Stimulated activated CD4-positive, alpha-beta T cell treated with anti-CD3 and anti-CD28 coated beads, Interleukin-15, amount 100 ng/mL, for 24 hours (primary cell): ENCODE measurements around the gene SLC26A6.

Source experiments
- DNase-seq: peaks from one replicate; pipeline ENCODE4 v3.0.0-alpha.2; 2020

The SLC26A6 gene

GRCh38 chr3:48635222-48636021 is at the start of gene SLC26A6:
Gene SLC26A6, minus strand, starts transcription at chr3:48635461. Its CDS starts 68 bp downstream, at chr3:48635393.
- peak; percentile 97 for DNase-seq

GRCh38 chr3:48684480-48685143 is 49.4 kb upstream of the SLC26A6 start:
- DNase-seq, result no peak

- DNase-seq, result no peak
Measured at GRCh38 chr3:48684054-48684349, 48.7 kb upstream of the SLC26A6 start.

- no peak for DNase-seq
Measured at GRCh38 chr3:48682786-48683185, 47.5 kb upstream of the SLC26A6 start.

GRCh38 chr3:48681974-48682610 is 46.8 kb upstream of the SLC26A6 start:
- DNase-seq, result no peak

- no peak for DNase-seq
Measured at GRCh38 chr3:48681541-48681880, 46.2 kb upstream of the SLC26A6 start.

- DNase-seq, result no peak
Measured at GRCh38 chr3:48680811-48681540, 45.7 kb upstream of the SLC26A6 start.

GRCh38 chr3:48679411-48680391 is 44.4 kb upstream of the SLC26A6 start:
- no peak for DNase-seq

GRCh38 chr3:48678566-48679380 is 43.5 kb upstream of the SLC26A6 start:
- no peak for DNase-seq

- no peak for DNase-seq
Measured at GRCh38 chr3:48678056-48678455, 42.8 kb upstream of the SLC26A6 start.

- no peak for DNase-seq
Measured at GRCh38 chr3:48674505-48674904, 39.2 kb upstream of the SLC26A6 start.

GRCh38 chr3:48672522-48672921 is 37.3 kb upstream of the SLC26A6 start:
- DNase-seq, result no peak

- no peak for DNase-seq
Measured at GRCh38 chr3:48664929-48665328, 29.7 kb upstream of the SLC26A6 start.

GRCh38 chr3:48664313-48664644 is 29.0 kb upstream of the SLC26A6 start:
- DNase-seq, result no peak

GRCh38 chr3:48663489-48664312 is 28.4 kb upstream of the SLC26A6 start:
- peak; percentile 95 for DNase-seq

GRCh38 chr3:48662753-48663488 is 27.7 kb upstream of the SLC26A6 start, which contains the start of gene CELSR3:
Gene CELSR3, minus strand, starts transcription at chr3:48662886. Its CDS starts 252 bp downstream, at chr3:48662634.
- peak; percentile 75 for DNase-seq

GRCh38 chr3:48662145-48662752 is 27.0 kb upstream of the SLC26A6 start:
- no peak for DNase-seq

GRCh38 chr3:48661501-48662144 is 26.4 kb upstream of the SLC26A6 start:
- peak; percentile 76 for DNase-seq
